Measurements from ENCODE around the gene NSMF.

DNA sequence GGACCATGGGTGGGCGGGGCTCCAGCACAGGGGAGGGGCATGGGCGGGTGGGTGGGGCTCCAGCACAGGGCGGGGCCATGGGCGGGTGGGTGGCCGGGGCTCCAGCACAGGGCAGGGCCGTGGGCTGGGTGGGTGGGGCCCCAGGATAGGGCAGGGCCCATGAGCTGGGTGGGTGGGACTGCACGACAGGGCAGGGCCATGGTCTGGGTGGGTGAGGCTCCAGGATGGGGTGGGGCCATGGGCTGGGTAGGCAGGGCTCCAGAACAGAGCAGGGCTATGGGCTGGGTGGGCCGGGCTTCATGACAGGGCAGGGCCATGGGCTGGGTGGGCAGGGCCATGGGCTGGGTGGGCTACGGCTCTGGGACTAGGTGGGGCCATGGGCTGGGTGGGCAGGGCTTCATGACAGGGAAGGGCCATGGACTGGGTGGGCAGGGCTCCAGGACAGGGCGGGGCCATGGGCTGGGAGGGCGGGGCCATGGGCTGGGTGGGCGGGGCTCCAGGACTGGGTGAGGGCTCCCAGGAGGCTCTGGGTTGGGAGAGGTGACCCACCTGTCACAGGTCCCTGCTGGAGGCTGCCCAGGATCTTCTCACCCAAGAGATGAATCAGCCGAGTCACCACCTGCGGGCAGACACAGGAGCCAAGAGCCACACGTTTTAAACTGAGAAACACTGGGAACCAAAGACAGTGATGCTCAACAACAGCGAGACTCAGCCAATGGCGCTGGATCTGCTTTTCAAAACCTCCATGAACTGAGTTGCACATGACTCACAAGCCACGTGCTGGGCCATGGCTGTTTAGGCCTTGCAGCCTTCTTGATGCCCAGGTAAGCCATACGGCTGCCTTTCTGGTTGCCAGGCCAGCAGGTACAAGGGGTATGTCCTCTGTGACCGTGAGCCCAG, 33.6 kb upstream of the NSMF start:
- TF ChIP-seq POLR2A (IDR thresholded peaks at IDR 0.05; ENCODE audit: low read depth, low read length) (no peak), TAF1 (IDR thresholded peaks at IDR 0.05; ENCODE audit: low read depth, low read length) (no peak), POLR2AphosphoS5 (IDR thresholded peaks at IDR 0.05; ENCODE audit: low read depth, low read length) (no peak), POU2F2 (IDR thresholded peaks at IDR 0.05; ENCODE audit: low read depth, low read length) (no peak), SPI1 (IDR thresholded peaks at IDR 0.05; ENCODE audit: low read depth, low read length) (no peak), PAX5 (IDR thresholded peaks at IDR 0.05; ENCODE audit: insufficient read depth, low read length, severe bottlenecking) (no peak)

All from GM12891 (cell line).